HG03039 (cell line): ENCODE measurements around the gene CARTPT.

ENCODE experiments used
- ATAC-seq: cut with Tn5 transposase; IDR thresholded peaks from one replicate; pipeline ENCODE4 v1.9.1; 2021; ENCODE audit warnings: mild to moderate bottlenecking, moderate library complexity; ENCODE audit not compliant: unreplicated experiment

Gene CARTPT

GRCh38 chr5:71719063-71719964, at the start of gene CARTPT:
Gene CARTPT (plus strand): TSS chr5:71719275. CDS start chr5:71719294, 19 bp downstream.
- ATAC-seq: no peak

GRCh38 chr5:71677977-71678376, 41.1 kb upstream of the CARTPT start:
- ATAC-seq: no peak

GRCh38 chr5:71679714-71680113, 39.4 kb upstream of the CARTPT start:
- no peak for ATAC-seq

- no peak for ATAC-seq
Measured at GRCh38 chr5:71680510-71680909, 38.6 kb upstream of the CARTPT start.

GRCh38 chr5:71681296-71681695, 37.8 kb upstream of the CARTPT start:
- ATAC-seq: no peak

- ATAC-seq: no peak
Measured at GRCh38 chr5:71684309-71684708, 34.8 kb upstream of the CARTPT start.

- ATAC-seq: no peak
Measured at GRCh38 chr5:71693828-71694427, 25.1 kb upstream of the CARTPT start.

- no peak for ATAC-seq
Measured at GRCh38 chr5:71695071-71695470, 24.0 kb upstream of the CARTPT start.

GRCh38 chr5:71695595-71695994, 23.5 kb upstream of the CARTPT start:
- no peak for ATAC-seq

- no peak for ATAC-seq
Measured at GRCh38 chr5:71697967-71698366, 21.1 kb upstream of the CARTPT start.

- no peak for ATAC-seq
Measured at GRCh38 chr5:71699233-71699632, 19.8 kb upstream of the CARTPT start.

GRCh38 chr5:71699751-71700150, 19.3 kb upstream of the CARTPT start:
- no peak for ATAC-seq

- no peak for ATAC-seq
Measured at GRCh38 chr5:71700803-71701202, 18.3 kb upstream of the CARTPT start.

- ATAC-seq: no peak
Measured at GRCh38 chr5:71701407-71701806, 17.7 kb upstream of the CARTPT start.

- ATAC-seq: no peak
Measured at GRCh38 chr5:71703941-71704340, 15.1 kb upstream of the CARTPT start.

- ATAC-seq: no peak
Measured at GRCh38 chr5:71705421-71705820, 13.7 kb upstream of the CARTPT start.

- no peak for ATAC-seq
Measured at GRCh38 chr5:71706906-71707305, 12.2 kb upstream of the CARTPT start.

- no peak for ATAC-seq
Measured at GRCh38 chr5:71711610-71712009, 7.5 kb upstream of the CARTPT start.

GRCh38 chr5:71714911-71715310, 4.2 kb upstream of the CARTPT start:
- ATAC-seq: no peak

- no peak for ATAC-seq
Measured at GRCh38 chr5:71727978-71728377, 8.9 kb downstream of the CARTPT start.

GRCh38 chr5:71731015-71731414, 11.9 kb downstream of the CARTPT start:
- no peak for ATAC-seq

GRCh38 chr5:71732011-71732410, 12.9 kb downstream of the CARTPT start:
- no peak for ATAC-seq
